HK-2 (cell line): Measurements from ENCODE around the gene ARPP21.
"Not testable (repeated sequence)": the region's sequence is repeated elsewhere in the genome, so short reads cannot be mapped to it uniquely, and the experiment has no call there.

Experiments
- DNase-seq: peaks from one replicate; pipeline ENCODE4 v3.0.0-alpha.2; 2018; ENCODE audit not compliant: unreplicated experiment

Gene ARPP21

GRCh38 chr3:35780800-35781199, 141.5 kb downstream of the ARPP21 start:
- DNase-seq: no peak

- no peak for DNase-seq
Observed at GRCh38 chr3:35781558-35781957, 142.2 kb downstream of the ARPP21 start.

- DNase-seq: no peak
Observed at GRCh38 chr3:35782355-35782754, 143.0 kb downstream of the ARPP21 start.

GRCh38 chr3:35784169-35784568, 144.8 kb downstream of the ARPP21 start:
- DNase-seq: no peak

- DNase-seq: no peak
Observed at GRCh38 chr3:35785234-35785888, 146.0 kb downstream of the ARPP21 start.

GRCh38 chr3:35787936-35788335, 148.6 kb downstream of the ARPP21 start:
- DNase-seq: no peak

GRCh38 chr3:35789042-35789831, 149.9 kb downstream of the ARPP21 start:
- no peak for DNase-seq

GRCh38 chr3:35790764-35791163, 151.4 kb downstream of the ARPP21 start:
- no peak for DNase-seq

GRCh38 chr3:35793667-35794066, 154.3 kb downstream of the ARPP21 start:
- DNase-seq: no peak

- no peak for DNase-seq
Observed at GRCh38 chr3:35800960-35801459, 161.7 kb downstream of the ARPP21 start.

- no peak for DNase-seq
Observed at GRCh38 chr3:35814531-35814930, 175.2 kb downstream of the ARPP21 start.

- not testable (repeated sequence) for DNase-seq
Observed at GRCh38 chr3:35815796-35816195, 176.5 kb downstream of the ARPP21 start.

- no peak for DNase-seq
Observed at GRCh38 chr3:35817216-35817615, 177.9 kb downstream of the ARPP21 start.

GRCh38 chr3:35832140-35832571, 192.8 kb downstream of the ARPP21 start:
- DNase-seq: no peak
